ENCODE data around the gene TBC1D21. TPM values are rescaled to one million over a fixed set of nuclear protein-coding genes. Genes with fewer than 3 reads are reported as not detected.

Gene TBC1D21
- total and polyA plus RNA-seq, 8 donors = not detected

DNA sequence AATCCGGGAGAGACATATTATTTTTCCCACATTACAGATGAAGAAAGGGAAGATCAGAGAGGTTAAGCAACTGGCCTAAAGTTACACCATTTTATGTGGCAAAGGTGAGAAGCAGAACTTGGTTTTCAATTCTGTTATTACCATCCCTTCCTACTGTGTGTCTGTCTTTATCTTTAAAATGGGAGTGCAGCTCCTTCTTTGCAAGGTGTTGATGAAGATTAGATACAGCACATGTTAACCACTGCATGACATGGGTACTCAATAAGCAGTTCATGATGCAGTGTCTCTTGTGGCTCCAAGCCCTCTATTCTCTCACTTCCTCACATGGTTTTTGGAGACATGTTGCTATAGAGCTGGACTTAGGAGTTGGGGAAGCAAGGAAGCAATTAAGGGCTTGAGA is 23.1 kb upstream of the TBC1D21 start:
- FAIRE-seq = no peak

DNA sequence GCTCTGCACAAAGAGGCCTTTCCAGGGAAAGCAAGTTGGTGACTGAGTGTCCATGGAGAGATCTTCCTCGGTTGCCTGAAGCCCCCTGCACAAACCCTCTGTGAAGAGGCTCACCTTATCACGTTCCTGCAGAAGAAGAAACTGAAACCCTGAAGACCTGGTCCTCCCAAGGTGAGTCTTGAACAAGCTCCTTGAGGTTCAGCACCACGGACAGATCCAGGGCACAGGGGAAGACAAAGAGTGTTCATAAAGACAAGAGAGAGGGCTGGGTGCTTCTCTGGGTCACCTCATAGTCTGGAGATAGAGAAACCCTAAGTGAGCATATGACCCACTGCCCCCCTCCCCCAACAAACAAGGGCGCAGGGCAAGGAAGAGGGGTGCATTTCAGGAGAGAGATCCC is 21.7 kb upstream of the TBC1D21 start:
- DNase-seq (peak in 3 of 6 donors; percentile 23 to 53 (median 32)), FAIRE-seq (no peak), ATAC-seq (peak in 2 of 4 donors; percentile 29 to 61)
- WGBS, 2 donors = 11 to 25% methylated on average over 4 of the region's 4 CpGs
- TF ChIP-seq, protein P1, sequence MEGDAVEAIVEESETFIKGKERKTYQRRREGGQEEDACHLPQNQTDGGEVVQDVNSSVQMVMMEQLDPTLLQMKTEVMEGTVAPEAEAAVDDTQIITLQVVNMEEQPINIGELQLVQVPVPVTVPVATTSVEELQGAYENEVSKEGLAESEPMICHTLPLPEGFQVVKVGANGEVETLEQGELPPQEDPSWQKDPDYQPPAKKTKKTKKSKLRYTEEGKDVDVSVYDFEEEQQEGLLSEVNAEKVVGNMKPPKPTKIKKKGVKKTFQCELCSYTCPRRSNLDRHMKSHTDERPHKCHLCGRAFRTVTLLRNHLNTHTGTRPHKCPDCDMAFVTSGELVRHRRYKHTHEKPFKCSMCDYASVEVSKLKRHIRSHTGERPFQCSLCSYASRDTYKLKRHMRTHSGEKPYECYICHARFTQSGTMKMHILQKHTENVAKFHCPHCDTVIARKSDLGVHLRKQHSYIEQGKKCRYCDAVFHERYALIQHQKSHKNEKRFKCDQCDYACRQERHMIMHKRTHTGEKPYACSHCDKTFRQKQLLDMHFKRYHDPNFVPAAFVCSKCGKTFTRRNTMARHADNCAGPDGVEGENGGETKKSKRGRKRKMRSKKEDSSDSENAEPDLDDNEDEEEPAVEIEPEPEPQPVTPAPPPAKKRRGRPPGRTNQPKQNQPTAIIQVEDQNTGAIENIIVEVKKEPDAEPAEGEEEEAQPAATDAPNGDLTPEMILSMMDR (IDR thresholded peaks at IDR 0.05) = no peak
- Histone ChIP-seq H3K4me3 (no peak overlapping the region), H3K36me3 (no peaks in the 10 kb centered on the region), H3K9me3 (no peaks in the 10 kb centered on the region), H3K27me3 (no peaks in the 10 kb centered on the region), H3K27ac (no peak overlapping the region), H3K4me1 (peaks cover 0 to 5% (median 0%) of the 10 kb centered on the region in 3 donors)
- intact Hi-C loops (cut with DNase I) = no loop called here

More for the DNA sequence above, 23.1 kb upstream of the TBC1D21 start:
- WGBS, 2 donors = 51% methylated on average over 1 of the region's 1 CpG
- no peak overlapping the region for H3K27ac ChIP-seq
- no peak overlapping the region for H3K4me3 ChIP-seq
- DNase-seq = no peak
- H3K27me3 ChIP-seq = no peaks in the 10 kb centered on the region
- no peaks in the 10 kb centered on the region for H3K36me3 ChIP-seq
- H3K9me3 ChIP-seq = no peaks in the 10 kb centered on the region
- TF ChIP-seq, protein P1 (IDR thresholded peaks at IDR 0.05) = no peak
- no peak for ATAC-seq
- H3K4me1 ChIP-seq = peaks cover 0 to 5% (median 0%) of the 10 kb centered on the region in 3 donors
- intact Hi-C loops (cut with DNase I) = no loop called here

DNA sequence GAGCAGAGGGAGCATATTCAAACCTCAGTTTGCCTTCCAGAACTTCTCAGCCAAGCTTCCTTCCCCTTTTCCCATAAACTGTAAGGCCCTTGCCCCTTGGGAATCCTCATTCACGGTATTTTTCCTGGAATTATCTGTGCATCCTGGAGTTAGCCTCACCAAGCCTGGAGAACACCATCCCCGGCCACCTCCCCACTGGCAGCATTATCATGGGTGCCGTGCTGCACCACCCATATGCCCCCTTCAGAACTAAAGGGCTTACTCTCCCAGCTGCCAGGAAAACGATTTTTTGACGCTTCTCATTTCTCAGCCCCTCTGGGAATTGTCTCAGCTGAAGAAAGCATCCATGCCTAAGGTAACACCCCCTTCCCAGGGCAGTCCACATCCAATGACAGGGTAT is 20.9 kb upstream of the TBC1D21 start:
- ATAC-seq (no peak), FAIRE-seq (no peak), DNase-seq (no peak)
- H3K4me1 ChIP-seq = peaks cover 0 to 5% (median 0%) of the 10 kb centered on the region in 3 donors
- 52 to 73% methylated on average over 5 of the region's 5 CpGs for WGBS, 2 donors
- no peaks in the 10 kb centered on the region for H3K27me3 ChIP-seq
- no peak overlapping the region for H3K27ac ChIP-seq
- TF ChIP-seq, protein P1 (IDR thresholded peaks at IDR 0.05) = no peak
- intact Hi-C loops (cut with DNase I) = no loop called here
- no peaks in the 10 kb centered on the region for H3K36me3 ChIP-seq
- H3K9me3 ChIP-seq = no peaks in the 10 kb centered on the region
- no peak overlapping the region for H3K4me3 ChIP-seq

DNA sequence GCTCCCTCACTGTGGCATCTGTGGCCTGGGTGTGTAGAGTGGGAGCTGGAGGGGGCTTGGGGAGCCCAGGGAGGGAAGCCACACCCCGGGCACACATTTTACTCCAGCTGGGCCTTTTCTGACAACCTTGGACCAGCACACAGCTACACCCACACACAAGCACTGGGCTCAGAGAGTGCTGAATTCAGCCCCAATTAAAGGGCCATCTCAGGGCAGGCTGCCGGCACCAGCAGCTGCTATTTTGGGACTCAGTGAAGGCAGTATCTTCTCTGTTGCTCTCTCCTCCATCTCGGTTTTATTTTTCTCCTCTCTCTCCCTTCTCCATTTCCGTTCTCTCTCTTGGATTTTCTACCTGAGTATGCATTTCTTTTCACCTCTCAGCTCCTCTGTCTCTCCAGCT is 19.1 kb upstream of the TBC1D21 start:
- no peak overlapping the region for H3K27ac ChIP-seq
- peaks cover 0 to 5% (median 0%) of the 10 kb centered on the region in 3 donors for H3K4me1 ChIP-seq
- DNase-seq = no peak
- H3K36me3 ChIP-seq = no peaks in the 10 kb centered on the region
- WGBS, 2 donors = 56 to 57% methylated on average over 4 of the region's 4 CpGs
- ATAC-seq = no peak
- no peaks in the 10 kb centered on the region for H3K9me3 ChIP-seq
- no peaks in the 10 kb centered on the region for H3K27me3 ChIP-seq
- no peak for FAIRE-seq
- intact Hi-C loops (cut with DNase I) = no loop called here
- TF ChIP-seq, protein P1 (IDR thresholded peaks at IDR 0.05) = no peak
- H3K4me3 ChIP-seq = no peak overlapping the region

DNA sequence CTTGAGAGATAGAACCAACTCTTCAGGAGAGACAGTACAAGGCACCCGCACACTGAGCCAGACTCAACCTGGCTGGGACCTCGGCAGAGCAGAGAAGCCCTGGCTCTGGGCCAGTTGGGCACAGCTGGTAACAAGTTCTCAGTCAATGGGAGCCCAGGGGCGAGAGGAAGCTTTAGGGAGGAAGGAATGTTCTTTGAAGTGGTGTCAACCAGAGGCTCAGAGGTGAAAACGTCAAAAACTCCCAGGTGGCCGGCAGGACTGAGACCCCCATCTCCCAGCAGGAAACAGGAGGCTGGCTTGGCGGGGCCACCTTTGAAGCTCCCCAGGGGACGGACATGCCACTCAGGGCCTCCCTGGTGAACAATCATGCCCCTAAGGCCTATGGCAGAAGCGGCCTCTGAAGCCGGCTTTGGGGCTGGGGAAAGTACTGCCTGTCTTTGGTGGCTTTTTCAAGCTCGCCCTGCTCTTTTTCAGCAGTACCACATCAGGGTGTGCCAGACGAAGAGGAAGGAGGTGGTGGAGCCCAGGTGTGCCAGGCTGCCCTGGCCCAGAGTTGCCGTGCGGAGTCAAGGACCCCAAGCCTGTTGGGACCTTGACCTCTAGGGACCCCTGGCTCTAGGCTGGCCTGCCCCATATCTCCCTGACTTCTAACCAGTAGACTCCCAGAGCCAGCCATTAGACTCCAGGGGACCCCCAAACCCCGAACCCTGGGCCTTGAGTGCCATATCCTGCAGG is 16.7 kb upstream of the TBC1D21 start:
- FAIRE-seq (no peak), ATAC-seq (peak in 2 of 4 donors; percentile 41 to 60), DNase-seq (peak in 4 of 6 donors; percentile 38 to 84 (median 61))
- TF ChIP-seq, protein P1 (IDR thresholded peaks at IDR 0.05) = no peak
- WGBS, 2 donors = 59 to 62% methylated on average over 14 of the region's 14 CpGs
- H3K4me3 ChIP-seq = no peak overlapping the region
- no peaks in the 10 kb centered on the region for H3K9me3 ChIP-seq
- no peaks in the 10 kb centered on the region for H3K4me1 ChIP-seq
- H3K27ac ChIP-seq = no peak overlapping the region
- H3K27me3 ChIP-seq = no peaks in the 10 kb centered on the region
- no peaks in the 10 kb centered on the region for H3K36me3 ChIP-seq
- intact Hi-C loops (cut with DNase I) = no loop called here

All from pancreas (tissue), 10 donors.